Mesendoderm (in vitro differentiated cells): ENCODE measurements around the gene NLK.
"Not testable (repeated sequence)": the region's sequence is repeated elsewhere in the genome, so short reads cannot be mapped to it uniquely, and the experiment has no call there.

Experiments used
- DNase-seq: peaks from one replicate; pipeline ENCODE4 v3.0.0; 2013
- H2AK5ac ChIP-seq: 2 replicates; pipeline ENCODE4 v1.6.1; 2013; ENCODE audit warnings: low read length, inconsistent platforms
- H2BK120ac ChIP-seq: 2 replicates; pipeline ENCODE4 v1.6.1; 2013; ENCODE audit warnings: low read depth, mild to moderate bottlenecking, low read length, moderate library complexity, mixed read lengths
- H2BK15ac ChIP-seq: replicated peaks from 2 replicates; pipeline ENCODE4 v1.6.1; 2013; ENCODE audit warnings: low read depth, mild to moderate bottlenecking, moderate library complexity
- H2BK5ac ChIP-seq: 2 replicates; pipeline ENCODE4 v1.6.1; 2013; ENCODE audit warnings: low read length, inconsistent platforms
- H3K18ac ChIP-seq: 2 replicates; pipeline ENCODE4 v1.6.1; 2013; ENCODE audit warnings: mild to moderate bottlenecking, low read length, mixed read lengths
- H3K23ac ChIP-seq: one replicate; pipeline ENCODE4 v1.6.1; 2013; ENCODE audit warnings: low read length
- H3K27ac ChIP-seq: 2 replicates; pipeline ENCODE4 v1.5.1; 2013; ENCODE audit warnings: low read depth, mild to moderate bottlenecking, inconsistent platforms, low read length, moderate library complexity
- H3K27me3 ChIP-seq: 2 replicates; pipeline ENCODE4 v1.6.1; 2013; ENCODE audit warnings: low read length, control low read depth, mild to moderate bottlenecking, inconsistent platforms; ENCODE audit not compliant: insufficient read depth, poor library complexity
- H3K36me3 ChIP-seq: 2 replicates; pipeline ENCODE4 v1.6.1; 2013; ENCODE audit warnings: low read length, inconsistent platforms; ENCODE audit not compliant: control insufficient read depth, insufficient read depth
- H3K4ac ChIP-seq: one replicate; pipeline ENCODE4 v1.6.1; 2013; ENCODE audit warnings: low read depth, mild to moderate bottlenecking, low read length, moderate library complexity
- H3K4me1 ChIP-seq: 2 replicates; pipeline ENCODE4 v1.6.1; 2013; ENCODE audit warnings: low read depth, low read length, inconsistent platforms; ENCODE audit not compliant: control insufficient read depth
- H3K4me2 ChIP-seq: 2 replicates; pipeline ENCODE4 v1.6.1; 2013; ENCODE audit warnings: low read length
- H3K4me3 ChIP-seq: 2 replicates; pipeline ENCODE4 v1.5.1; 2013; ENCODE audit warnings: mild to moderate bottlenecking, low read length
- H3K56ac ChIP-seq: one replicate; pipeline ENCODE4 v1.6.1; 2013; ENCODE audit warnings: low read length
- H3K79me1 ChIP-seq: 2 replicates; pipeline ENCODE4 v1.6.1; 2013; ENCODE audit warnings: low read length, inconsistent platforms
- H3K79me2 ChIP-seq: 2 replicates; pipeline ENCODE4 v1.6.1; 2013; ENCODE audit warnings: mild to moderate bottlenecking, low read length; ENCODE audit not compliant: control insufficient read depth, insufficient read depth
- H3K9ac ChIP-seq: 2 replicates; pipeline ENCODE4 v1.6.1; 2013; ENCODE audit warnings: low read length, inconsistent platforms
- H4K5ac ChIP-seq: one replicate; pipeline ENCODE4 v1.6.1; 2013; ENCODE audit warnings: low read length
- H4K8ac ChIP-seq: one replicate; pipeline ENCODE4 v1.6.1; 2013; ENCODE audit warnings: low read depth, mild to moderate bottlenecking, control low read depth, low read length, moderate library complexity
- WGBS: extraction: QIAGEN DNeasy Blood & Tissue Kit; methylation state at CpG from one replicate; pipeline ENCODE4 v1.1.7; 2013; ENCODE audit warnings: low lambda C conversion rate, missing lambda C conversion rate; ENCODE audit not compliant: insufficient coverage; ENCODE audit errors: extremely low coverage; 5-methylcytosine and 5-hydroxymethylcytosine counted together

NLK gene

GRCh38 chr17:28093999-28094716 lies 51.7 kb downstream of the NLK start:
- Histone ChIP-seq H3K4me2 (no peak overlapping the region), H2BK15ac (no peak overlapping the region), H2AK5ac (no peak overlapping the region), H3K27ac (no peak overlapping the region), H3K4ac (no peak overlapping the region), H3K79me1 (peaks cover 3% of the 10 kb centered on the region), H3K27me3 (no peaks in the 10 kb centered on the region), H4K5ac (no peak overlapping the region), H3K36me3 (no peaks in the 10 kb centered on the region), H2BK120ac (no peak overlapping the region), H3K4me1 (peaks cover 2% of the 10 kb centered on the region), H4K8ac (no peak overlapping the region), H3K56ac (no peak overlapping the region), H3K4me3 (no peak overlapping the region), H3K18ac (no peak overlapping the region), H3K79me2 (peaks cover 10% of the 10 kb centered on the region), H3K9ac (no peak overlapping the region), H3K23ac (no peak overlapping the region), H2BK5ac (no peak overlapping the region)
- WGBS = no CpG with 5 or more reads among the region's 4 CpGs
- no peak for DNase-seq

DNA sequence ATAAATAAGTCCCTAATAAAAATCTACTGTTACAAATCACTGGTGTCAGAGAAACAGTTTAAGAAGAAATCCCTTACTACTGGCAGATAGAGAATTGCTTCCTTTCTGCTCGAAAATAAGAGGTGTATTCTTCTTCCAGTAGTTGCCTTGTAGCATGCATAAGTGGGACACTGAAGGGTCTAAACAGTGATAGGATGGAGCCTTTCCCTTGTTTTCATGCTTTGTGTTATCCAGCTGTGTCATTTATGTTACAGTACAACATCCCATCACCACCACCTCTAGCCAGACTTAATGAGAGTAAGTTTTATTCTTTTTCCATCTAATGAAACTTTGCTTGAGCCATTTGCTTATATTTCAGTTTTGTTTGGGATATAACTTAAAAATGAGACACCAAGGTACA lies 54.3 kb downstream of the NLK start:
- H3K27ac ChIP-seq = no peak overlapping the region
- no peak overlapping the region for H3K56ac ChIP-seq
- H3K23ac ChIP-seq = no peak overlapping the region
- H3K9ac ChIP-seq = no peak overlapping the region
- DNase-seq = no peak
- WGBS = no CpG with 5 or more reads among the region's 1 CpG
- peaks cover 3% of the 10 kb centered on the region for H3K79me1 ChIP-seq
- H3K79me2 ChIP-seq = peaks cover 9% of the 10 kb centered on the region
- H4K8ac ChIP-seq = no peak overlapping the region
- no peak overlapping the region for H3K4me2 ChIP-seq
- H3K27me3 ChIP-seq = no peaks in the 10 kb centered on the region
- H2BK120ac ChIP-seq = no peak overlapping the region
- no peak overlapping the region for H2AK5ac ChIP-seq
- H3K4ac ChIP-seq = no peak overlapping the region
- no peak overlapping the region for H2BK5ac ChIP-seq
- H3K4me3 ChIP-seq = no peak overlapping the region
- H3K4me1 ChIP-seq = peaks cover 2% of the 10 kb centered on the region
- no peaks in the 10 kb centered on the region for H3K36me3 ChIP-seq
- H4K5ac ChIP-seq = no peak overlapping the region
- no peak overlapping the region for H3K18ac ChIP-seq
- no peak overlapping the region for H2BK15ac ChIP-seq

GRCh38 chr17:28097254-28097653 lies 54.8 kb downstream of the NLK start:
- no peaks in the 10 kb centered on the region for H3K27me3 ChIP-seq
- no peaks in the 10 kb centered on the region for H3K36me3 ChIP-seq
- WGBS = no CpG with 5 or more reads among the region's 1 CpG
- no peak overlapping the region for H3K9ac ChIP-seq
- no peak overlapping the region for H3K18ac ChIP-seq
- H3K4me1 ChIP-seq = no peaks in the 10 kb centered on the region
- no peak overlapping the region for H3K4me3 ChIP-seq
- H4K8ac ChIP-seq = no peak overlapping the region
- H2BK5ac ChIP-seq = no peak overlapping the region
- H3K56ac ChIP-seq = no peak overlapping the region
- H3K4ac ChIP-seq = no peak overlapping the region
- no peak overlapping the region for H3K23ac ChIP-seq
- peaks cover 6% of the 10 kb centered on the region for H3K79me2 ChIP-seq
- H3K27ac ChIP-seq = no peak overlapping the region
- H3K4me2 ChIP-seq = no peak overlapping the region
- no peak overlapping the region for H2BK15ac ChIP-seq
- no peak overlapping the region for H2AK5ac ChIP-seq
- H3K79me1 ChIP-seq = peaks cover 3% of the 10 kb centered on the region
- H2BK120ac ChIP-seq = no peak overlapping the region
- no peak for DNase-seq
- H4K5ac ChIP-seq = no peak overlapping the region

GRCh38 chr17:28097901-28098300 lies 55.4 kb downstream of the NLK start:
- no peak overlapping the region for H2BK15ac ChIP-seq
- H3K27me3 ChIP-seq = no peaks in the 10 kb centered on the region
- peaks cover 3% of the 10 kb centered on the region for H3K79me1 ChIP-seq
- no CpG with 5 or more reads among the region's 2 CpGs for WGBS
- H2AK5ac ChIP-seq = no peak overlapping the region
- no peak overlapping the region for H2BK120ac ChIP-seq
- H3K4me1 ChIP-seq = no peaks in the 10 kb centered on the region
- H3K79me2 ChIP-seq = peaks cover 5% of the 10 kb centered on the region
- H3K36me3 ChIP-seq = no peaks in the 10 kb centered on the region
- H3K18ac ChIP-seq = no peak overlapping the region
- no peak overlapping the region for H3K9ac ChIP-seq
- no peak overlapping the region for H3K23ac ChIP-seq
- no peak overlapping the region for H4K8ac ChIP-seq
- no peak overlapping the region for H3K4me2 ChIP-seq
- H3K27ac ChIP-seq = no peak overlapping the region
- no peak overlapping the region for H3K4me3 ChIP-seq
- H4K5ac ChIP-seq = no peak overlapping the region
- H3K4ac ChIP-seq = no peak overlapping the region
- no peak for DNase-seq
- H3K56ac ChIP-seq = no peak overlapping the region
- H2BK5ac ChIP-seq = no peak overlapping the region

GRCh38 chr17:28098591-28098990 lies 56.1 kb downstream of the NLK start:
- H3K18ac ChIP-seq, H3K36me3 ChIP-seq, H2BK15ac ChIP-seq, H3K56ac ChIP-seq, H3K79me1 ChIP-seq, H3K9ac ChIP-seq, H3K79me2 ChIP-seq, H3K27ac ChIP-seq, H4K5ac ChIP-seq, H3K4ac ChIP-seq, H2BK5ac ChIP-seq, H3K4me2 ChIP-seq, DNase-seq, H3K4me3 ChIP-seq, H4K8ac ChIP-seq, H3K4me1 ChIP-seq, H2AK5ac ChIP-seq, H3K27me3 ChIP-seq, H3K23ac ChIP-seq, H2BK120ac ChIP-seq: not testable (repeated sequence)
- WGBS = no CpG with 5 or more reads among the region's 12 CpGs

GRCh38 chr17:28100251-28100650 lies 57.8 kb downstream of the NLK start:
- Histone ChIP-seq H3K36me3 (no peaks in the 10 kb centered on the region), H3K79me2 (peaks cover 2% of the 10 kb centered on the region), H3K4me2 (no peak overlapping the region), H3K79me1 (peaks cover 2% of the 10 kb centered on the region), H4K5ac (no peak overlapping the region), H3K56ac (no peak overlapping the region), H3K23ac (no peak overlapping the region), H3K27me3 (no peaks in the 10 kb centered on the region), H3K18ac (no peak overlapping the region), H2AK5ac (no peak overlapping the region), H3K4me3 (no peak overlapping the region), H3K4ac (no peak overlapping the region), H2BK5ac (no peak overlapping the region), H2BK15ac (no peak overlapping the region), H4K8ac (no peak overlapping the region), H3K4me1 (no peaks in the 10 kb centered on the region), H2BK120ac (no peak overlapping the region), H3K9ac (no peak overlapping the region), H3K27ac (no peak overlapping the region)
- DNase-seq = no peak
- WGBS = no CpG with 5 or more reads among the region's 1 CpG
